GM12878 (cell line): ENCODE measurements around the gene PRR5. TPM values are rescaled to one million over a fixed set of nuclear protein-coding genes. Genes with fewer than 3 reads are reported as not detected.

ENCODE experiments used
- BCL11A ChIP-seq: IDR thresholded peaks from 2 replicates; pipeline ENCODE4 v1.6.1; 2011; ENCODE audit warnings: low read depth, low read length
- CBX3 ChIP-seq: fragments of 200-600 bp; sonication (generic); IDR thresholded peaks from 2 replicates; pipeline ENCODE4 v1.6.1; 2016; ENCODE audit warnings: low read depth, borderline replicate concordance
- CBX5 ChIP-seq: sonication (generic); IDR thresholded peaks from 2 replicates; pipeline ENCODE4 v1.6.1; 2016; ENCODE audit warnings: low read depth, moderate library complexity, mild to moderate bottlenecking, inconsistent platforms
- CHD4 ChIP-seq: fragments of 200-600 bp; sonication (generic); IDR thresholded peaks from 2 replicates; pipeline ENCODE4 v1.6.1; 2016; ENCODE audit warnings: mild to moderate bottlenecking
- CREB1 ChIP-seq: IDR thresholded peaks from 2 replicates; pipeline ENCODE4 v1.6.1; 2012; ENCODE audit warnings: low read depth, mild to moderate bottlenecking, inconsistent platforms
- CREM ChIP-seq: IDR thresholded peaks from 2 replicates; pipeline ENCODE4 v1.6.1; 2014; ENCODE audit warnings: antibody characterized with exemption, low read depth
- DPF2 ChIP-seq: fragments of 450-650 bp; IDR thresholded peaks from 2 replicates; pipeline ENCODE4 v1.6.1; 2017; ENCODE audit warnings: mild to moderate bottlenecking
- HCFC1 ChIP-seq: fragments of 150-350 bp; IDR thresholded peaks from 2 replicates; pipeline ENCODE4 v1.6.1; 2014; ENCODE audit warnings: low read length
- NR2F1 ChIP-seq: fragments of 450-650 bp; conservative IDR thresholded peaks from 2 replicates; pipeline ENCODE4 v1.6.1; 2017; ENCODE audit warnings: mild to moderate bottlenecking
- NRF1 ChIP-seq: conservative IDR thresholded peaks from 2 replicates; pipeline ENCODE4 v1.6.1; 2011; ENCODE audit warnings: mild to moderate bottlenecking, low read depth, low read length, improper control_type of control experiment
- PML ChIP-seq: IDR thresholded peaks from 2 replicates; pipeline ENCODE4 v1.6.1; 2012; ENCODE audit warnings: low read length, inconsistent platforms
- POLR2A ChIP-seq: IDR thresholded peaks from 2 replicates; pipeline ENCODE4 v1.6.1; 2011; ENCODE audit warnings: low read depth, mild to moderate bottlenecking, low read length
- POU2F2 ChIP-seq: IDR thresholded peaks from 3 replicates; pipeline ENCODE4 v1.6.1; 2011; ENCODE audit warnings: low read depth, mild to moderate bottlenecking, low read length, borderline replicate concordance
- RB1 ChIP-seq: fragments of 450-650 bp; formaldehyde crosslinking; IDR thresholded peaks from 2 replicates; pipeline ENCODE4 v1.6.1; 2017; ENCODE audit warnings: mild to moderate bottlenecking, borderline replicate concordance
- SKIL ChIP-seq: fragments of 450-650 bp; IDR thresholded peaks from 2 replicates; pipeline ENCODE4 v1.6.1; 2017; ENCODE audit warnings: mild to moderate bottlenecking, low read depth, inconsistent platforms; ENCODE audit not compliant: poor library complexity, severe bottlenecking
- SMC3 ChIP-seq: IDR thresholded peaks from 2 replicates; pipeline ENCODE4 v1.6.1; 2011; ENCODE audit warnings: low read length, improper control_type of control experiment, borderline replicate concordance
- ZBTB11 ChIP-seq: fragments of 450-650 bp; formaldehyde crosslinking; IDR thresholded peaks from 2 replicates; pipeline ENCODE4 v1.5.0; 2022; ENCODE audit warnings: mild to moderate bottlenecking, missing genetic modification characterization
- ZNF207 ChIP-seq: fragments of 450-650 bp; IDR thresholded peaks from 2 replicates; pipeline ENCODE4 v1.6.1; 2014; ENCODE audit warnings: antibody characterized with exemption, mild to moderate bottlenecking, borderline replicate concordance
- ZNF274 ChIP-seq: IDR thresholded peaks from one replicate; pipeline ENCODE4 v1.8.0; 2011; ENCODE audit not compliant: insufficient read length, insufficient read depth
- ZNF687 ChIP-seq: fragments of 450-650 bp; IDR thresholded peaks from 2 replicates; pipeline ENCODE4 v1.6.1; 2017; ENCODE audit warnings: mild to moderate bottlenecking, moderate library complexity
- polyA plus RNA-seq, 11 experiments: library from polyadenylated mRNA; depleted of rRNA in 4 of 11; unstranded in 6 of 11; stranded (reverse) in 5 of 11; fragments of >200 nt; fragmentation: Nextera tagmentation in 4 of 11; fragmentation: Illumina TruSeq in 1 of 11; extraction: Ambion mirVana in 4 of 11; extraction: Trizol in 1 of 11; gene quantifications; 1 replicate in 1 of 11; 2 replicates in 10 of 11; pipeline versions ENCODE4 v1.2.1 to v1.2.3, GENCODE V29; 2011 to 2016; ENCODE audit warnings: inconsistent platforms in 2 of 11, missing spikeins in 2 of 11, low read depth in 1 of 11
- total RNA-seq, 4 experiments: library from RNA; depleted of rRNA in 3 of 4; stranded (reverse); fragments of >200 nt in 3 of 4; fragmentation: Illumina TruSeq in 1 of 4; extraction: Trizol in 1 of 4; gene quantifications; 2 replicates each; pipeline versions ENCODE4 v1.2.1 to v1.2.3, GENCODE V29; 2013 to 2021

PRR5 gene
- total and polyA plus RNA-seq, 10 of the 15 experiments (the other 5 are each of a cell fraction or from before 2014, with no cell fraction given): 0.03 to 9.4 (median 1.5) TPM

- TF ChIP-seq RB1 (no peak), NRF1 (no peak), ZNF207 (no peak), ZNF274 (no peak), HCFC1 (no peak), ZNF687 (peak; percentile 36; the same call in 1 of the 2 replicates), POLR2A (no peak), CREB1 (no peak), ZBTB11 (CRISPR knock-in tag) (no peak), BCL11A (peak; percentile 96), CBX5 (no peak), POU2F2 (0 out of 3 replicates have a peak, but pooled peaks have one; percentile 56), SMC3 (no peak), DPF2 (peak; percentile 99), CBX3 (no peak), SKIL (peak; percentile 88), PML (no peak; the same call in 1 of the 2 replicates), CREM (peak; percentile 93), NR2F1 (peak; percentile 89), CHD4 (no peak)
These were observed 18.8 kb upstream of the PRR5 start (continued) for GRCh38 chr22:44683237-44683636.
